Fibroblast of skin of back (primary cell): Measurements from ENCODE around the gene PPFIA3.
"Not testable (repeated sequence)": the region's sequence is repeated elsewhere in the genome, so short reads cannot be mapped to it uniquely, and the experiment has no call there.

Experiments
- DNase-seq: peaks from one replicate; pipeline ENCODE4 v3.0.0-alpha.2; 2013

The PPFIA3 gene

GRCh38 chr19:49150106-49150943, 31.0 kb downstream of the PPFIA3 start:
- peak; percentile 85 for DNase-seq

DNA sequence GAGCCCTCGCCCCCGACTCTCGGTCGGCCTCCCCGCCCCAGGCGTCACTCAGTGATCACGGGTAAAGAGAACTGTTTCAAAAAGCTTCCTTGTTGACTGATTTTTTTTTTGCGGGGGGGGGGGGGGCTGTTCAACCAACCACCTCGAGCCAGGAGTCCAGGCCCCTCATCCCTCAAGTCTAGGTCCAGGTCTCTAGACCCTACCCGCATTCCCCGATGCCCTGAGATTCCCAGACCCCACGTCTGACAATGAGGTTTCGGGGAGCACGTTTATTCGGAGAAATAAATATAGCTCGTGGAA, 31.6 kb downstream of the PPFIA3 start:
- DNase-seq, result no peak

DNA sequence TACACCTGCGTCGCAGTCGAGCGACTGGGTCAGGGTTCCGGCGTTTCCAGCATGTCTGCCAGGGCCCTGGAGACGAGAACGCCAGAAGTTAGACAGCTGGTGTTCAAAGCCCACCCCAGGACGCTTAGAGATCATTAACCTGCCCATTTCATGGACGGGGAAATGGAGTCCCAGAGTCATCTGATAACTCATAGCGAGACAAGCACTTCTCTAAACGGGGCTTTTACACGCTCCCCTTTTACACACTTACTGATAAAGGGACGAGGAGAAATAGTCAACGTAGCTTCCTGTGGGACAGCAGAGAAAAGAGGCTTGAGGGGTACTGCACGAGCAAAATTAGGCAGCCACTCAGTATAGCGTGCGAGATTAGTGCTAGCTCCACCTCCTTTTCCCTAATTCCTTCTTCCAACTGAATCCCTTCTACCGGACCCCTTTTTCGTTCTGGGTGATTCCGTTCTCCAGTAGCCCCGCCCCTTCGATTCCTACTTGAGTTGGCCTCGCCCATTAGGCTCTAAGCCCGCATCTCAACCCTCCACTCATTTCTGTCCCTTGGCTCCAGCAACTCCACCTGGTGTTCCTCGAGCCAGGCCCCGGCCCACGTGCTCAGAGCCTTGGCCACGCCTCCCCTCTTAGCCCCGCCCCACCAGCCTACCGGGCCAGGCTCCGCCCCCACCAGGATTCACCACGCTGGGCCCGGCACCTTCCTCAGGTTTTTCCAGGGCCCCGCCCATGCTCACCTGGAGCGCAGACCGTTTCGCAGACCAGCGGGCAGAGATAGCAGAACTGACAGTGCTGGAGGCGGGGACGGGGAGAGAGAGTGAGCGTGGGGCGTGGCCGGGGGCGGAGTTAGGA, 32.1 kb downstream of the PPFIA3 start:
- no peak for DNase-seq

- DNase-seq, result no peak
These were observed 32.8 kb downstream of the PPFIA3 start for GRCh38 chr19:49152119-49152550.

- DNase-seq, result no peak
These were observed 33.9 kb downstream of the PPFIA3 start for GRCh38 chr19:49153167-49153809.

DNA sequence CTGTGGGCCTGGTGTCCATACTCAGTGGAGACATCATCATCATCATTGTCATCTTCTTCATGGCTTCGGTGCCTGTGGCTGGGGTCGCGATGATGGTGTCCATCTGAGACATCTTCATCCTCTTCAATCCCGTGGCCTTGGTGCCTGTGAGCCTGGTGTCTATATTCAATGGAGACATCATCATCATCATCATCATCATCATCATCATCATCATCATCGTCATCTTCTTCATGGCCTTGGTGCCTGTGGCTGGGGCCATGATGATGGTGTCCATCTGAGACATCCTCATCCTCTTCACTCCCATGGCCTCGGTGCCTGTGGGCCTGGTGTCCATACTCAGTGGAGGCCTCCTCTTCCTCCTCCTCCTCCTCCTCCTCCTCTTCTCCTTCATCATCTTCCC, 34.9 kb downstream of the PPFIA3 start:
- no peak for DNase-seq

GRCh38 chr19:49155005-49155819, 35.9 kb downstream of the PPFIA3 start, which contains the start of gene HRC:
HRC (minus strand) TSS chr19:49155396; CDS start chr19:49155237, 159 bp downstream.
- no peak for DNase-seq

DNA sequence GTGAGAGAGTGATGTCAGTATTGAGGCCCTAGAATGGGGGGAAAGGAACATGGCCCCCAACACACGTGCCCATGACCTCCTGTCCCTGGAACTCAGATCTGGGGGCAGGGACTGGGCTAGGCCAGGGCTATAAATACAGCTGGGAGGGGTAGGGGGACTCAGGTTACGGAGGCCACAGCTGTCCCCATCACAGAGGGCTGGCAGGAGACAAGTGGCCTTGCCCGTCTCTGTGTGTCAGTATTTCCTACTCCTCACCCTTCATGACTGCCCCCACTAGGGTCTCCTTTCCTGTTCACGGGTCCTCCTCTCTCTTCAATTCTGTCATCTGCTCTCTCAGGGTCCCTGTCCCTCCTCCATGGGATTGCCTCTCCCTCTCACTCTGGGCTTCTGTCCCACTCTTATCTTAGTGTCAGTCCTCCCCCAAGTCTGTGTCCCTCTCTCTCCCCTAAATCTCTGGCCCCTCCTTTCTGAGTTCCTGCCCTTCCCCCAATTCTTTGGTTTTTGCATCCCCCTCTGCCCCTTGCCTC, 36.5 kb downstream of the PPFIA3 start:
- no peak for DNase-seq

DNA sequence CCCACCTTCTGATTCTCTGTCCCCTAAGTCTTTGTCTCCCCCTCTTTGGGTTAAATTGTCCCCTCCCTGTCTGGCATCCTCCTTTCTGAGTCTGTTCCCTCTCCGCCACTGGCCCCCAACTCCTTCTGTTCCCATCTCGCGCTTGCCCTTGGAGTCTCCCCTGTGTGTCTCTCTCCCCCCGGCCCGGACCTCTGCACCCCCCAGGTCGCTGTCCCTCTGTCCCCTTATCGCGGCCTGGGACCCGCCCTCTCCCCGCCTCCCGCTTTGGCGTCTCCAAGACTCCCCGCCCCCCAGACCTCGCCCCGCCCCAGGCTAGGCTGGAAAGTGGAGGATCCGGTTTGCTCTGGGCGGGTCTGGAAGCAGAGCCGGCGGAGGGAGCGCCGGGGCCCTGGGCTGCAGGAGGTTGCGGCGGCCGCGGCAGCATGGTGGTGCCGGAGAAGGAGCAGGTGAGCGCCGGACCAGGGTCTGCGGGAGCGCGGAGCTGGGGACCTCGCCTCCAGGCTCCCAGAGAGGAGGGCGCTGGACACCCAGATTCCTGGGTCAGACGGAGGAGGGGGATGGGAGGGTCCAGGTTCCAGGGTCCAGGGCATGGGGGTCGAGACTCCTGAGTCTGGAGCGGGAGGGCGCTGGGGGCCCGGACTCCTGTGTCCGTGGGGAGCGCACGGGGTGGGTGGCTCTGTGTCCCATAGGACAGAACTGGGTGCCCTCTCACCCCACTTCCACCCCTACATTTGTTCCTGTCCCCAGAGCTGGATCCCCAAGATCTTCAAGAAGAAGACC, 38.3 kb downstream of the PPFIA3 start, which contains the start of gene TRPM4:
Gene TRPM4 (plus strand): TSS at position 348 of the 780 bp plus-strand sequence. CDS start 75 bp downstream, at position 423.
- peak; percentile 85 for DNase-seq

DNA sequence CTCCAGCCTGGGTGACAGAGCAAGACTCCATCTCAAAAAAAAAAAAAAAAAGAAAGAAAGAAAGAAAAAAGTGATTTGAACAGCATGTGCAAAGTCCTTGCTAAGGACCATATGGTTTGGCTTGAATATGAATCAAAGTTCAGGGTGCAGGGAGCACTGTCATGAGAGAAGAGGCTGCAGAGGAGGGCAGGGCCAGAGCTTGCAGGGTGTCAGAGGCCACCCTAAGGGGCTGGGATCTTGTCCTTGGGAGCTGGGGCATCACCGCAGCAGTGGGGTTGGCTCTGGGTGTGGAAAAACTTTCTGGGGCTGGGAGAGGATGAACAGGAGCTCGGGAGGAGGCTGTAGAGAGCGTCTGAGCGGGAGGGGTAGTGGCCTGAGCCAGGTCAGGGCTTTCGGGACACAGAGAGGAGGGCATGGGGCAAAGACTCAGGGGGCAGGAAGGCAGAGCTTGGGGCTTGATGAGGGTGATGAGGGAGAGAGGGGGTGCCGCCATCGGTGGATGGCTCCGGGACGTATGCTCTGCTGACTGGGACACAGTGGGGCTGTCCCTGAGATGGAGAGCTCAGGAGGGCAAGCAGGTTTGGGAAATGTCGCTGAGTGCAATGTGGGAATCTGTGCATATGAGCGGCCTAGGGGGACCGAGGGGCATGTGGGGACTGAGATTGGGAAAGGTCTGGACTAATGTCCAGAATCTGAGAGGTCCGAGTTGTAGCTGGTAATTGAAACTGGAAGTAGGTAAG, 41.3 kb downstream of the PPFIA3 start:
- DNase-seq, result no peak

DNA sequence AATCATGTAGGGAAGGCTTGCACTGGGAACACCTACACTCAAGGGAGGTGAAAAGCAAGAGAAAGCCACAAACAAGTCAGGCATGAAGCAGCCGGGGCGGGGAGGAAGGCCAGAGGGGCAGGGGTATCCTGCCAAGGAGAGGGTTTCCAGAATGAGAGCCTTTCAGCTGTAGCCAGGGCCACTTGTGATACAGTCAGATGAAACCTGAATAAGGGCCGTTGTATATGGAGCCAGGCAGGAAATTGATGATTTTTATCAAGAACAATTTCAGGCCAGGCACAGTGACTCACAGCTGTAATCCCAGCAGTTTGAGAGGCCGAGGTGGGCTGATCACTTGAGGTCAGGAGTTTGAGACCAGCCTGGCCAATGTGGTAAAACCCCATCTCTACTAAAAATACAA, 42.6 kb downstream of the PPFIA3 start:
- DNase-seq, result no peak

GRCh38 chr19:49165111-49165750, 45.9 kb downstream of the PPFIA3 start:
- peak; percentile 56 for DNase-seq

- no peak for DNase-seq
These were observed 46.5 kb downstream of the PPFIA3 start for GRCh38 chr19:49165865-49166301.

DNA sequence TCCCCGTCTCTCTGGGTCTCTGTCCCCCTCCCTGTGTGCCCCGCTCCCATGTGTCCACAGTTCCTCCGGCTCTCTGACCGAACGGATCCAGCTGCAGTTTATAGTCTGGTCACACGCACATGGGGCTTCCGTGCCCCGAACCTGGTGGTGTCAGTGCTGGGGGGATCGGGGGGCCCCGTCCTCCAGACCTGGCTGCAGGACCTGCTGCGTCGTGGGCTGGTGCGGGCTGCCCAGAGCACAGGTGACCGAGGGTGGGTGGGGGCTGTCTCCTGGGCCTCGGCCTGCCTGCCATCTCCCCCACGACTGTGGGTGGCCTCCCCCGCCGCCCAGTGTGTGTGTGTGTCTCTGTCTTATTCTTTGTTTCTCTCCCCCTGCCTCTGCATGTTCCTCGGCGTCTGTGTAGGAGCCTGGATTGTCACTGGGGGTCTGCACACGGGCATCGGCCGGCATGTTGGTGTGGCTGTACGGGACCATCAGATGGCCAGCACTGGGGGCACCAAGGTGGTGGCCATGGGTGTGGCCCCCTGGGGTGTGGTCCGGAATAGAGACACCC, 48.6 kb downstream of the PPFIA3 start:
- DNase-seq, result no peak

- no peak for DNase-seq
These were observed 49.1 kb downstream of the PPFIA3 start for GRCh38 chr19:49168421-49168820.

DNA sequence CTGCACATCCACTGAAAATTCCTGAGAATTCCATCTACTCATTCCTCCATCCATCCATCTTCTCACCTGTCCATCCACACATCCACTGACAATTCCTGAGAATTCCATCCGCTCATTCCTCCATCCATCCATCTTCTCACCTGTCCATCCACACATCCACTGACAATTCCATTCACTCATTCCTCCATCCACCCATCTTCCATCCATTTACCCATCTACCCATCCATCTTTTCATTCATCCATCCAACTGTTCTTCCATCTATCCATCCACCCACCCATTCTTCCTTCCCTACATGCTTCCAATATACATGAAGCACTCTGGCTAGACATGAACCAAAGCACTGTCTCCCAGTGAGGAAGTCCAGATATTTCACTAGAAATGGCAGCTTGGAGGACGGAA, 53.9 kb downstream of the PPFIA3 start:
- no peak for DNase-seq

DNA sequence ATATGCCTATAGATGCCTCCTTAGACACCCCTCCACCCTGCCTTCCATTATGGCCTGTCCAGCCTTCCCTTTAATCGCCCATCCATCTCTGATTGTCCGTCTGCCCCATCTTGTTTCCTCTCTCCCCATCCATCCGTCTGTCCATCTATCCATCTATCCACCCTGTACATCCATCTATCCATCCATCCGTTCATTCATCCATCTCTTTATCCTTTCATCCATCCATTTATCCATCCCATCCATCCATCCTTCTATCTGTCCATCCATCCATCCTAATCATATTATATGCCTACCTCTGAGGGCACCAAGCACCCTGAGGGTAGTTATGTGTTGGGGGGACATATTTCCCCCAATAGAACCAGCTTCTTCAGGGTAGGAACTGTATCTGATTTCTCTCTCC, 61.3 kb downstream of the PPFIA3 start:
- DNase-seq, result no peak

- not testable (repeated sequence) for DNase-seq
These were observed 62.9 kb downstream of the PPFIA3 start for GRCh38 chr19:49182010-49182847.
